OCI-LY3 (cell line): Measurements from ENCODE around the gene HIF1AN.
A peak's percentile ranks its signal among the peaks of the same experiment; 100 is the strongest.

ENCODE experiments used
- H2AFZ ChIP-seq: fragments of 200-600, 300-600 bp; shearing (Covaris generic); 2 replicates; pipeline ENCODE4 v1.6.0; 2014; ENCODE audit warnings: antibody characterized with exemption, low read depth, low read length
- H3K27ac ChIP-seq: fragments of 200-600, 300-600 bp; sonication (generic); 2 replicates; pipeline ENCODE4 v1.5.1; 2014; ENCODE audit warnings: mild to moderate bottlenecking, low read length, moderate library complexity, mixed read lengths
- H3K27me3 ChIP-seq: fragments of 200-600, 300-600 bp; sonication (generic); 2 replicates; pipeline ENCODE4 v1.6.1; 2014; ENCODE audit warnings: low read depth, low read length, mixed read lengths
- H3K36me3 ChIP-seq: fragments of 200-600, 300-600 bp; sonication (generic); replicated peaks from 2 replicates; pipeline ENCODE3; 2014; ENCODE audit warnings: low read depth, low read length, mixed read lengths
- H3K4me1 ChIP-seq: fragments of 300-600, 200-600 bp; sonication (generic); 2 replicates; pipeline ENCODE4 v1.6.1; 2014; ENCODE audit warnings: low read length, mixed read lengths
- H3K4me2 ChIP-seq: fragments of 200-600, 300-600 bp; sonication (generic); 2 replicates; pipeline ENCODE4 v1.6.1; 2014; ENCODE audit warnings: low read length, mixed read lengths
- H3K4me3 ChIP-seq: fragments of 300-600, 200-600 bp; sonication (generic); 2 replicates; pipeline ENCODE4 v1.5.1; 2014; ENCODE audit warnings: antibody characterized with exemption, mild to moderate bottlenecking, low read length, moderate library complexity
- H3K79me2 ChIP-seq: fragments of 300-600, 200-600 bp; shearing (Covaris generic); 2 replicates; pipeline ENCODE4 v1.6.1; 2014; ENCODE audit warnings: mild to moderate bottlenecking, low read length, mixed read lengths
- H3K9ac ChIP-seq: fragments of 300-600, 200-600 bp; shearing (Covaris generic); 2 replicates; pipeline ENCODE4 v1.6.0; 2014; ENCODE audit warnings: mild to moderate bottlenecking, low read length, moderate library complexity
- H3K9me3 ChIP-seq: fragments of 200-600, 300-600 bp; shearing (Covaris generic); 2 replicates; pipeline ENCODE4 v1.6.1; 2014; ENCODE audit warnings: low read length, mixed read lengths; ENCODE audit not compliant: insufficient read depth
- H4K20me1 ChIP-seq: fragments of 200-600, 300-600 bp; sonication (generic); 2 replicates; pipeline ENCODE4 v1.6.1; 2016; ENCODE audit warnings: low read length, mixed read lengths; ENCODE audit not compliant: insufficient read depth
- EZH2phosphoT487 ChIP-seq: fragments of 200-600 bp; shearing (Covaris generic); IDR thresholded peaks from 2 replicates; pipeline ENCODE4 v1.6.1; 2018; ENCODE audit warnings: antibody characterized with exemption, mixed run types, low read depth
- TF ChIP-seq, protein P1 (sequence below): fragments of 200-600, 300-600 bp; sonication (generic); IDR thresholded peaks from 2 replicates; pipeline ENCODE4 v1.5.1; 2014; ENCODE audit warnings: antibody characterized with exemption, low read length, low read depth

The HIF1AN gene

DNA sequence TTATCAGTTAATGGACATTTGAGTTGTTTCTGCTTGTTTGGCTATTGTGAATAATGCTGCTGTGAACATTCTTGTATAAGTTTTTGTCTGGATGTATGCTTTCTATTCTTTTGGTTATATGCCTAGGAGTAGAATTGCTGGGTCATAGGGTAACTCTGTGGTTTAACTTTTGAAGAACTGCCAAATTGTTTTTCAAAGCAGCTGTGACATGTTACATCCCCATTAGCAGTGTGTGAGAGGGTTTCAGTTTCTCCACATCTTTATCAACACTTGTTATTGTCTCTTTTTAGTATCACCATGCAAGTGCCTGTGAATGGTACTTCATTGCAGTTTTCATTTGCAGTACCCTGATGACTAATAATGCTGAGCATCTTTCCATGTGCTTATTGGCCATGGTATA lies 4.0 kb upstream of the HIF1AN start:
- H3K79me2 ChIP-seq, result peaks cover 38% of the 10 kb centered on the region

GRCh38 chr10:100534726-100535125 lies 1.0 kb upstream of the HIF1AN start:
- Histone ChIP-seq H3K4me3 (no peak overlapping the region), H3K36me3 (peaks cover 6% of the 10 kb centered on the region), H3K4me1 (peaks cover 18% of the 10 kb centered on the region), H3K9ac (no peak overlapping the region), H3K4me2 (no peak overlapping the region), H3K27ac (no peak overlapping the region), H3K27me3 (no peaks in the 10 kb centered on the region), H4K20me1 (peaks cover 6% of the 10 kb centered on the region; the same call in 1 of the 2 replicates), H2AFZ (peak overlapping the region; percentile 91), H3K79me2 (peaks cover 34% of the 10 kb centered on the region), H3K9me3 (no peaks in the 10 kb centered on the region)
- TF ChIP-seq, protein P1, sequence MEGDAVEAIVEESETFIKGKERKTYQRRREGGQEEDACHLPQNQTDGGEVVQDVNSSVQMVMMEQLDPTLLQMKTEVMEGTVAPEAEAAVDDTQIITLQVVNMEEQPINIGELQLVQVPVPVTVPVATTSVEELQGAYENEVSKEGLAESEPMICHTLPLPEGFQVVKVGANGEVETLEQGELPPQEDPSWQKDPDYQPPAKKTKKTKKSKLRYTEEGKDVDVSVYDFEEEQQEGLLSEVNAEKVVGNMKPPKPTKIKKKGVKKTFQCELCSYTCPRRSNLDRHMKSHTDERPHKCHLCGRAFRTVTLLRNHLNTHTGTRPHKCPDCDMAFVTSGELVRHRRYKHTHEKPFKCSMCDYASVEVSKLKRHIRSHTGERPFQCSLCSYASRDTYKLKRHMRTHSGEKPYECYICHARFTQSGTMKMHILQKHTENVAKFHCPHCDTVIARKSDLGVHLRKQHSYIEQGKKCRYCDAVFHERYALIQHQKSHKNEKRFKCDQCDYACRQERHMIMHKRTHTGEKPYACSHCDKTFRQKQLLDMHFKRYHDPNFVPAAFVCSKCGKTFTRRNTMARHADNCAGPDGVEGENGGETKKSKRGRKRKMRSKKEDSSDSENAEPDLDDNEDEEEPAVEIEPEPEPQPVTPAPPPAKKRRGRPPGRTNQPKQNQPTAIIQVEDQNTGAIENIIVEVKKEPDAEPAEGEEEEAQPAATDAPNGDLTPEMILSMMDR, result no peak
- no peak for TF ChIP-seq EZH2phosphoT487

More for the DNA sequence above, 4.0 kb upstream of the HIF1AN start:
- H4K20me1 ChIP-seq, result peaks cover 6% of the 10 kb centered on the region; the same call in 1 of the 2 replicates
- H3K4me1 ChIP-seq, result peaks cover 23% of the 10 kb centered on the region
- H3K27ac ChIP-seq, result no peak overlapping the region
- no peaks in the 10 kb centered on the region for H3K27me3 ChIP-seq
- H3K4me2 ChIP-seq, result no peak overlapping the region
- H3K9ac ChIP-seq, result no peak overlapping the region
- no peaks in the 10 kb centered on the region for H3K9me3 ChIP-seq
- no peak overlapping the region for H2AFZ ChIP-seq
- H3K36me3 ChIP-seq, result peaks cover 2% of the 10 kb centered on the region
- no peak overlapping the region for H3K4me3 ChIP-seq
- TF ChIP-seq EZH2phosphoT487, result no peak
- TF ChIP-seq, protein P1, result no peak

GRCh38 chr10:100535338-100535714 lies 417 bp upstream of the HIF1AN start:
- peaks cover 15% of the 10 kb centered on the region for H3K4me1 ChIP-seq
- H3K79me2 ChIP-seq, result peaks cover 32% of the 10 kb centered on the region
- peak overlapping the region; percentile 76 for H3K4me2 ChIP-seq
- no peaks in the 10 kb centered on the region for H3K9me3 ChIP-seq
- peak overlapping the region; percentile 57 for H3K9ac ChIP-seq
- peaks cover 6% of the 10 kb centered on the region for H3K36me3 ChIP-seq
- H4K20me1 ChIP-seq, result peaks cover 6% of the 10 kb centered on the region; the same call in 1 of the 2 replicates
- no peaks in the 10 kb centered on the region for H3K27me3 ChIP-seq
- H3K4me3 ChIP-seq, result peak overlapping the region; percentile 82
- peak overlapping the region; percentile 91 for H2AFZ ChIP-seq
- no peak overlapping the region for H3K27ac ChIP-seq
- TF ChIP-seq, protein P1, result no peak
- TF ChIP-seq EZH2phosphoT487, result no peak

- TF ChIP-seq EZH2phosphoT487, result no peak
- TF ChIP-seq, protein P1, result no peak
- H3K27me3 ChIP-seq, result no peaks in the 10 kb centered on the region
- H3K9ac ChIP-seq, result no peak overlapping the region
- H3K79me2 ChIP-seq, result peaks cover 32% of the 10 kb centered on the region
- H3K36me3 ChIP-seq, result peaks cover 10% of the 10 kb centered on the region
- peaks cover 6% of the 10 kb centered on the region; the same call in 1 of the 2 replicates for H4K20me1 ChIP-seq
- H3K9me3 ChIP-seq, result no peaks in the 10 kb centered on the region
- H2AFZ ChIP-seq, result no peak overlapping the region
- no peak overlapping the region for H3K27ac ChIP-seq
- peaks cover 13% of the 10 kb centered on the region for H3K4me1 ChIP-seq
- H3K4me3 ChIP-seq, result no peak overlapping the region
- H3K4me2 ChIP-seq, result no peak overlapping the region
These were observed 1.7 kb downstream of the HIF1AN start for GRCh38 chr10:100537475-100537874.
